Endothelial cell (in vitro differentiated cells): ENCODE results near the gene METRNL. TPM values are rescaled to one million over a fixed set of nuclear protein-coding genes. Genes with fewer than 3 reads are reported as not detected.

Experiments
- DNase-seq: peaks from one replicate; pipeline ENCODE4 v3.0.0; 2021; ENCODE audit warnings: low spot score
- H3K27ac Mint-ChIP-seq: one replicate; pipeline ENCODE4 v1.8.0; 2021; ENCODE audit warnings: mixed read lengths, inconsistent platforms; ENCODE audit not compliant: unreplicated experiment
- H3K27me3 Mint-ChIP-seq: one replicate; pipeline ENCODE4 v1.8.0; 2021; ENCODE audit warnings: mild to moderate bottlenecking, moderate library complexity, mixed read lengths, inconsistent platforms; ENCODE audit not compliant: unreplicated experiment
- H3K36me3 Mint-ChIP-seq: one replicate; pipeline ENCODE4 v1.8.0; 2021; ENCODE audit warnings: mild to moderate bottlenecking, low read depth, mixed read lengths, inconsistent platforms; ENCODE audit not compliant: unreplicated experiment
- H3K4me1 Mint-ChIP-seq: one replicate; pipeline ENCODE4 v1.8.0; 2021; ENCODE audit warnings: mild to moderate bottlenecking, mixed read lengths, inconsistent platforms; ENCODE audit not compliant: unreplicated experiment
- H3K4me3 Mint-ChIP-seq: one replicate; pipeline ENCODE4 v1.8.0; 2021; ENCODE audit warnings: mild to moderate bottlenecking, mixed read lengths, inconsistent platforms; ENCODE audit not compliant: unreplicated experiment
- H3K9me3 Mint-ChIP-seq: one replicate; pipeline ENCODE4 v1.8.0; 2021; ENCODE audit warnings: mixed read lengths, inconsistent platforms; ENCODE audit not compliant: unreplicated experiment
- CTCF ChIP-seq: fragments of 200-600 bp; sonication (generic); IDR thresholded peaks from one replicate; pipeline ENCODE4 v1.5.0; 2021; ENCODE audit warnings: antibody characterized with exemption; ENCODE audit not compliant: unreplicated experiment
- total RNA-seq: library from RNA; stranded (reverse); fragmentation: NEBNext Ultra II Directional; extraction: Animal tissue kit (Norgen Biotek cat#: 25700); gene quantifications from one replicate; pipeline ENCODE4 v1.2.1, GENCODE V29; 2021; ENCODE audit not compliant: unreplicated experiment

METRNL gene
- total RNA-seq, 1 donor from 2014 or later = 5.3 TPM

- H3K9me3 Mint-ChIP-seq = no peaks in the 10 kb centered on the region
- no peak for TF ChIP-seq CTCF
- no peak for DNase-seq
- H3K4me1 Mint-ChIP-seq = no peaks in the 10 kb centered on the region
- no peak overlapping the region for H3K4me3 Mint-ChIP-seq
- no peak overlapping the region for H3K27ac Mint-ChIP-seq
- peaks cover 6% of the 10 kb centered on the region for H3K36me3 Mint-ChIP-seq
- peaks cover 10% of the 10 kb centered on the region for H3K27me3 Mint-ChIP-seq
Measured at GRCh38 chr17:83111516-83112282, 32.3 kb downstream of the METRNL start.

GRCh38 chr17:83113381-83113780 lies 34.0 kb downstream of the METRNL start:
- Mint-ChIP-seq H3K36me3 (peaks cover 6% of the 10 kb centered on the region), H3K4me3 (no peak overlapping the region), H3K27ac (no peak overlapping the region), H3K27me3 (peaks cover 8% of the 10 kb centered on the region), H3K4me1 (no peaks in the 10 kb centered on the region), H3K9me3 (no peaks in the 10 kb centered on the region)
- no peak for DNase-seq
- no peak for TF ChIP-seq CTCF

DNA sequence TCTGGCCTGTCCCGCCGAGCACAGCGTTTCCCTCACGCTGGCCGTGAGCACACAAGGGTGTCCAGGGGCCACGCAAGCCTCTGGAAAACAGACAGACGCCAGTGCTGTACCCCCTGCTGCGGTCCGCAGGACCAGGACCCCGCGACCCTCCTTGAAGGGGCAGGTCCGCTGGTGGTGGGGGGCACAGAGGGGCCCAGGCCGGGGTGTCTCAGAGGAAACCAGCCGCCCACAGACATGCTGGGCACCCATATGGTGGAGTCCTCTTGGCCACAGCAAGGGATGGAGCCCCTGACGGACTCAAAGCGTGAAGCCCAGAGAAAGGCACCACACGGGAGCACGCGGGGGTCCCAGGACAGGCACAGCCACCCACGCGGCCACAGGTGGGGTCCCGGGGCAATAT lies 34.4 kb downstream of the METRNL start:
- H3K9me3 Mint-ChIP-seq = no peaks in the 10 kb centered on the region
- no peak overlapping the region for H3K27ac Mint-ChIP-seq
- no peak overlapping the region for H3K4me3 Mint-ChIP-seq
- TF ChIP-seq CTCF = no peak
- H3K4me1 Mint-ChIP-seq = no peaks in the 10 kb centered on the region
- H3K36me3 Mint-ChIP-seq = peaks cover 6% of the 10 kb centered on the region
- DNase-seq = no peak
- H3K27me3 Mint-ChIP-seq = peaks cover 7% of the 10 kb centered on the region

DNA sequence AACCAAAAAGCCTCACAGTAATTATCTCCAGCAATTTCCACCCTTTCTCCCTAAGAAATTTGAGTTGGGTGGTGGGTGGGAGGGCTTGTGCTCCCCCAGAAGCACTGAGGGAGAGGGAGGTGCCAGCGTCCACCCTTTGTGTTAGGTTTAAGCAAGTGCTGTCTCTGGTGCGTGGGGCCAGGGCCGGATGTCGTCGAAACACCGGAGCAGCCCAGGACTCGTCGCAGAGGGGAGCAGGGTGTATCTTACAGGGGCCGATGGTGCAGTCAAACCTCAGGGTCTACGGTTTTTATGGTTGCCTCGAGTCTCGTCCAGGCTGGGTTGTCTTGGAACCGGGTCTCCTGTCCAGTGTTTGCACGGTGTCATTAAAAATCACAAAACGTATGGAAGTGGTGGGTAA lies 35.3 kb downstream of the METRNL start:
- no peaks in the 10 kb centered on the region for H3K4me1 Mint-ChIP-seq
- H3K27ac Mint-ChIP-seq = no peak overlapping the region
- no peak for TF ChIP-seq CTCF
- peaks cover 7% of the 10 kb centered on the region for H3K27me3 Mint-ChIP-seq
- H3K36me3 Mint-ChIP-seq = peaks cover 9% of the 10 kb centered on the region
- no peaks in the 10 kb centered on the region for H3K9me3 Mint-ChIP-seq
- no peak for DNase-seq
- no peak overlapping the region for H3K4me3 Mint-ChIP-seq

- TF ChIP-seq CTCF = no peak
- Mint-ChIP-seq H3K27ac (no peak overlapping the region), H3K27me3 (peaks cover 7% of the 10 kb centered on the region)
Measured at GRCh38 chr17:83115202-83115651, 35.8 kb downstream of the METRNL start.

More at GRCh38 chr17:83115202-83115651, 35.8 kb downstream of the METRNL start:
- DNase-seq = no peak
- peaks cover 10% of the 10 kb centered on the region for H3K36me3 Mint-ChIP-seq
- peaks cover 2% of the 10 kb centered on the region for H3K4me1 Mint-ChIP-seq
- no peak overlapping the region for H3K4me3 Mint-ChIP-seq
- no peaks in the 10 kb centered on the region for H3K9me3 Mint-ChIP-seq
